ENCODE data around the gene EML4. TPM values are rescaled to one million over a fixed set of nuclear protein-coding genes. Genes with fewer than 3 reads are reported as not detected.
A peak's percentile ranks its signal among the peaks of the same experiment; 100 is the strongest.

EML4 gene
- total and polyA plus RNA-seq, 2 of the 13 experiments (the other 11 are each of a cell fraction or from before 2014, with no cell fraction given) = 243 to 476 TPM

GRCh38 chr2:42360890-42361727 is 192.0 kb downstream of the EML4 start, which contains the start of gene COX7A2L (continued):
- TF ChIP-seq SP2 (CRISPR knock-in tag; IDR thresholded peaks at IDR 0.05) (no peak), FOSL1 (CRISPR knock-in tag; IDR thresholded peaks at IDR 0.05; ENCODE audit: borderline replicate concordance) (peak; percentile 45; the same call in 1 of the 2 replicates), ZNF777 (CRISPR knock-in tag; IDR thresholded peaks at IDR 0.05) (no peak; the same call in 1 of the 2 replicates), SMAD9 (CRISPR knock-in tag; IDR thresholded peaks at IDR 0.05) (no peak), PHB2 (IDR thresholded peaks at IDR 0.05; ENCODE audit: partially characterized antibody) (no peak), SP4 (CRISPR knock-in tag; IDR thresholded peaks at IDR 0.05) (peak; percentile 91), SKI (IDR thresholded peaks at IDR 0.05; ENCODE audit: partially characterized antibody) (peak; percentile 17), BHLHE40 (IDR thresholded peaks at IDR 0.05; ENCODE audit: low read length) (peak; percentile 26; the same call in 1 of the 2 replicates), SUZ12 (IDR thresholded peaks at IDR 0.05; ENCODE audit: low read depth, low read length) (no peak), SOX13 (IDR thresholded peaks at IDR 0.05) (no peak), SOX13 (CRISPR knock-in tag; conservative IDR thresholded peaks at IDR 0.05 in 1 of 2, IDR thresholded peaks at IDR 0.05 in 1 of 2) (peak in 1 of 2 experiments; percentile 18; a peak in 1 of 4 replicates), ZNF460 (CRISPR knock-in tag; IDR thresholded peaks at IDR 0.05; ENCODE audit: borderline replicate concordance) (no peak), ZSCAN29 (CRISPR knock-in tag; conservative IDR thresholded peaks at IDR 0.05) (no peak), ZBTB25 (CRISPR knock-in tag; IDR thresholded peaks at IDR 0.05) (peak; percentile 92), ZNF563 (CRISPR knock-in tag; IDR thresholded peaks at IDR 0.05) (peak; percentile 41; the same call in 1 of the 2 replicates), ZNF580 (CRISPR knock-in tag; IDR thresholded peaks at IDR 0.05; ENCODE audit: borderline replicate concordance, low read depth) (no peak), CCDC6 (CRISPR knock-in tag; IDR thresholded peaks at IDR 0.05) (no peak; the same call in 1 of the 2 replicates), ZNF766 (CRISPR knock-in tag; IDR thresholded peaks at IDR 0.05; ENCODE audit: borderline replicate concordance) (peak; percentile 90), DRAP1 (CRISPR knock-in tag; IDR thresholded peaks at IDR 0.05) (peak; percentile 71), FOXP1 (IDR thresholded peaks at IDR 0.05) (no peak), FOXP1 (CRISPR knock-in tag; IDR thresholded peaks at IDR 0.05) (no peak; the same call in 1 of the 2 replicates), ZNF773 (CRISPR knock-in tag; IDR thresholded peaks at IDR 0.05; ENCODE audit: borderline replicate concordance) (peak; percentile 81; the same call in 1 of the 2 replicates), FOXK2 (IDR thresholded peaks at IDR 0.05) (peak; percentile 7; the same call in 1 of the 2 replicates), KAT8 (CRISPR knock-in tag; IDR thresholded peaks at IDR 0.05) (peak; percentile 96), ZNF691 (CRISPR knock-in tag; IDR thresholded peaks at IDR 0.05; ENCODE audit: borderline replicate concordance, low read depth) (peak; percentile 41; the same call in 1 of the 2 replicates), SRSF4 (IDR thresholded peaks at IDR 0.05; ENCODE audit: low read depth, low read length, poor library complexity, severe bottlenecking) (no peak), SIX4 (CRISPR knock-in tag; IDR thresholded peaks at IDR 0.05) (no peak), ZFP36L1 (CRISPR knock-in tag; IDR thresholded peaks at IDR 0.05) (peak; percentile 83; the same call in 1 of the 2 replicates)

Measured in HepG2 (cell line).